ENCODE measurements around the gene MIX23. TPM values are rescaled to one million over a fixed set of nuclear protein-coding genes. Genes with fewer than 3 reads are reported as not detected.
"Not testable (repeated sequence)": the region's sequence is repeated elsewhere in the genome, so short reads cannot be mapped to it uniquely, and the experiment has no call there.

MIX23 gene
- total RNA-seq, 5 donors from 2014 or later (not counting 1 experiment from before 2014, with no cell fraction given): 15.7 to 27.3 (median 23.5) TPM

- Mint-ChIP-seq H3K4me3 (peak within 1 kb of the TSS; percentile 91 to 92 (median 92)), H3K4me1 (peaks cover 45 to 55% (median 53%) of the 10 kb centered on the region in 3 donors), H3K9me3 (no peaks in the 10 kb centered on the region), H3K27ac (peak within 1 kb of the TSS; percentile 93 to 95), H3K36me3 (peaks cover 11% of the 10 kb centered on the region), H3K27me3 (no peaks in the 10 kb centered on the region)
- H3K4me3 ChIP-seq (ENCODE audit: control insufficient read depth in 1 of 2, extremely low read depth in 1 of 2, low read length in 1 of 2): peak within 1 kb of the TSS; percentile 90 to 94
- DNase-seq (peak; percentile 84 to 97 (median 91)), ATAC-seq (replicated peaks in 1 of 4) (peak; percentile 95 to 98 (median 98))
- 1% methylated on average over 34 of the region's 52 CpGs for WGBS (ENCODE audit: insufficient coverage)
- H3K27me3 ChIP-seq (replicated peaks in 1 of 2; ENCODE audit: control insufficient read depth in 2 of 2, extremely low read depth in 1 of 2, insufficient read depth in 2 of 2, low read length in 1 of 2): no peaks in the 10 kb centered on the region
- H3K36me3 ChIP-seq (ENCODE audit: control insufficient read depth in 2 of 2, extremely low read depth in 1 of 2, insufficient read depth in 1 of 2, low read length in 1 of 2): peaks cover 0 to 3% of the 10 kb centered on the region in 2 donors
- H3K9me3 ChIP-seq: no peaks in the 10 kb centered on the region
- ChIA-PET CTCF (interaction anchor here (0.6 to 4.6 kb wide), 25 partner anchors 8 to 951 kb away, joined by 3 to 59 read pairs (median 5); partner anchors contain the start of genes HCLS1 (in 1 of the 2), HSPBAP1 (in 1 of the 2), KPNA1 (in 1 of the 2) and POLQ (in 1 of the 2)), POLR2A (interaction anchor here (0.6 to 2.5 kb wide), 14 partner anchors 9 to 818 kb away, joined by 3 to 14 read pairs (median 4); partner anchors contain the start of genes WDR5B (in 2 of the 2), EAF2 (in 1 of the 2), HCLS1 (in 1 of the 2) and IQCB1 (in 1 of the 2))
- H3K27ac ChIP-seq (ENCODE audit: low read length): peak within 1 kb of the TSS; percentile 82
- H3K4me1 ChIP-seq (ENCODE audit: control insufficient read depth in 1 of 2, extremely low read depth in 1 of 2, insufficient read depth in 2 of 2, low read length in 2 of 2): peaks cover 15 to 18% of the 10 kb centered on the region in 2 experiments
Measured at GRCh38 chr3:122383771-122384697, 1.0 kb upstream of the MIX23 start, which contains the start of gene FAM162A. Gene FAM162A (plus strand): TSS chr3:122384182. CDS start chr3:122384266, 84 bp downstream.

- POLR2A ChIA-PET: no interaction called here
Measured at GRCh38 chr3:122377975-122378374, 5.1 kb downstream of the MIX23 start.

DNA sequence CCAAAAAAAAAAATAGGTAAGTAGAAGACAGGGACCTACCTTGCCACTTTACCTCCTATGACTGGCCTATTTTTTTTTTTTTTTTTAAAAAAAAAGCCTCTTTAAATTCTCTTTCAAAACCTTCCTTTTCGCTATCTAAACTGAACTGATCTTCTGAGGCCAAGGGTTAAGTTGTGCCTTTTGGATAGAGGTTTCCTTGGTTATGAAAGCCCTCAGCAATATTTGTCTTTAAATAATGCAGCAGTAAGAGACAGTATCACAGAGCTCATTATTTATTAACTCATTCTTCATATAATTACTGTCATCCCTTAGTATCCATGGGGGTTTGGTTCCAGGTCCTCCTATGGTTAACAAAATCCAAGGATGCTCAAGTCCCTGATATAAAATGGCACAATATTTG, 9.0 kb downstream of the MIX23 start:
- ChIA-PET POLR2A (no interaction called here), CTCF (interaction anchor here in 1 of 2 donors (0.7 kb wide), 2 partner anchors 733 to 954 kb away, joined by 3 read pairs; no protein-coding TSS in a partner anchor)
- no CpG with 5 or more reads among the region's 1 CpG for WGBS (ENCODE audit: insufficient coverage)
- no peak overlapping the region for H3K4me3 ChIP-seq (ENCODE audit: control insufficient read depth in 1 of 2, extremely low read depth in 1 of 2, low read length in 1 of 2)
- Mint-ChIP-seq H3K4me1 (peaks cover 0 to 7% (median 6%) of the 10 kb centered on the region in 3 donors), H3K27me3 (no peaks in the 10 kb centered on the region), H3K36me3 (peaks cover 29% of the 10 kb centered on the region), H3K9me3 (no peaks in the 10 kb centered on the region), H3K4me3 (no peak overlapping the region), H3K27ac (no peak overlapping the region)
- H3K9me3 ChIP-seq: no peaks in the 10 kb centered on the region
- no peak for DNase-seq
- peaks cover 0 to 8% of the 10 kb centered on the region in 2 donors for H3K36me3 ChIP-seq (ENCODE audit: control insufficient read depth in 2 of 2, extremely low read depth in 1 of 2, insufficient read depth in 1 of 2, low read length in 1 of 2)
- no peak overlapping the region for H3K27ac ChIP-seq (ENCODE audit: low read length)
- no peak for ATAC-seq (replicated peaks in 1 of 4)
- H3K27me3 ChIP-seq (replicated peaks in 1 of 2; ENCODE audit: control insufficient read depth in 2 of 2, extremely low read depth in 1 of 2, insufficient read depth in 2 of 2, low read length in 1 of 2): no peaks in the 10 kb centered on the region
- H3K4me1 ChIP-seq (ENCODE audit: control insufficient read depth in 1 of 2, extremely low read depth in 1 of 2, insufficient read depth in 2 of 2, low read length in 2 of 2): no peaks in the 10 kb centered on the region

More at GRCh38 chr3:122377975-122378374, 5.1 kb downstream of the MIX23 start:
- ATAC-seq (replicated peaks in 1 of 4) (no peak), DNase-seq (no peak)
- no peak overlapping the region for H3K4me3 Mint-ChIP-seq
- no peak overlapping the region for H3K27ac ChIP-seq (ENCODE audit: low read length)
- H3K4me1 Mint-ChIP-seq: peaks cover 13 to 20% (median 14%) of the 10 kb centered on the region in 3 donors
- H3K36me3 Mint-ChIP-seq: peaks cover 20% of the 10 kb centered on the region
- no peak overlapping the region for H3K4me3 ChIP-seq (ENCODE audit: control insufficient read depth in 1 of 2, extremely low read depth in 1 of 2, low read length in 1 of 2)
- peaks cover 4 to 6% of the 10 kb centered on the region in 2 experiments for H3K4me1 ChIP-seq (ENCODE audit: control insufficient read depth in 1 of 2, extremely low read depth in 1 of 2, insufficient read depth in 2 of 2, low read length in 2 of 2)
- H3K9me3 ChIP-seq: no peaks in the 10 kb centered on the region
- no peaks in the 10 kb centered on the region for H3K9me3 Mint-ChIP-seq
- peaks cover 0 to 5% of the 10 kb centered on the region in 2 donors for H3K36me3 ChIP-seq (ENCODE audit: control insufficient read depth in 2 of 2, extremely low read depth in 1 of 2, insufficient read depth in 1 of 2, low read length in 1 of 2)
- no peaks in the 10 kb centered on the region for H3K27me3 Mint-ChIP-seq
- H3K27me3 ChIP-seq (replicated peaks in 1 of 2; ENCODE audit: control insufficient read depth in 2 of 2, extremely low read depth in 1 of 2, insufficient read depth in 2 of 2, low read length in 1 of 2): no peaks in the 10 kb centered on the region
- H3K27ac Mint-ChIP-seq: no peak overlapping the region
- 50% methylated on average over 3 of the region's 4 CpGs for WGBS (ENCODE audit: insufficient coverage)
- CTCF ChIA-PET: no interaction called here

GRCh38 chr3:122366379-122366749, 16.7 kb downstream of the MIX23 start:
- CTCF ChIA-PET: no interaction called here
- Histone ChIP-seq H3K27ac (ENCODE audit: low read length) (no peak overlapping the region), H3K4me1 (ENCODE audit: control insufficient read depth in 1 of 2, extremely low read depth in 1 of 2, insufficient read depth in 2 of 2, low read length in 2 of 2) (no peaks in the 10 kb centered on the region), H3K36me3 (ENCODE audit: control insufficient read depth in 2 of 2, extremely low read depth in 1 of 2, insufficient read depth in 1 of 2, low read length in 1 of 2) (peaks cover 0 to 51% of the 10 kb centered on the region in 2 donors), H3K27me3 (replicated peaks in 1 of 2; ENCODE audit: control insufficient read depth in 2 of 2, extremely low read depth in 1 of 2, insufficient read depth in 2 of 2, low read length in 1 of 2) (no peaks in the 10 kb centered on the region), H3K9me3 (no peaks in the 10 kb centered on the region), H3K4me3 (ENCODE audit: control insufficient read depth in 1 of 2, extremely low read depth in 1 of 2, low read length in 1 of 2) (no peak overlapping the region)
- DNase-seq (no peak), ATAC-seq (replicated peaks in 1 of 4) (no peak)
- H3K27me3 Mint-ChIP-seq: no peaks in the 10 kb centered on the region
- POLR2A ChIA-PET: interaction anchor here in 1 of 2 donors (0.6 kb wide), 1 partner anchor 38 kb away, joined by 3 read pairs; no protein-coding TSS in a partner anchor
- peaks cover 35% of the 10 kb centered on the region for H3K36me3 Mint-ChIP-seq
- no CpG with 5 or more reads among the region's 5 CpGs for WGBS (ENCODE audit: insufficient coverage)
- H3K4me3 Mint-ChIP-seq: no peak overlapping the region
- no peaks in the 10 kb centered on the region for H3K9me3 Mint-ChIP-seq
- no peak overlapping the region for H3K27ac Mint-ChIP-seq
- no peaks in the 10 kb centered on the region for H3K4me1 Mint-ChIP-seq

DNA sequence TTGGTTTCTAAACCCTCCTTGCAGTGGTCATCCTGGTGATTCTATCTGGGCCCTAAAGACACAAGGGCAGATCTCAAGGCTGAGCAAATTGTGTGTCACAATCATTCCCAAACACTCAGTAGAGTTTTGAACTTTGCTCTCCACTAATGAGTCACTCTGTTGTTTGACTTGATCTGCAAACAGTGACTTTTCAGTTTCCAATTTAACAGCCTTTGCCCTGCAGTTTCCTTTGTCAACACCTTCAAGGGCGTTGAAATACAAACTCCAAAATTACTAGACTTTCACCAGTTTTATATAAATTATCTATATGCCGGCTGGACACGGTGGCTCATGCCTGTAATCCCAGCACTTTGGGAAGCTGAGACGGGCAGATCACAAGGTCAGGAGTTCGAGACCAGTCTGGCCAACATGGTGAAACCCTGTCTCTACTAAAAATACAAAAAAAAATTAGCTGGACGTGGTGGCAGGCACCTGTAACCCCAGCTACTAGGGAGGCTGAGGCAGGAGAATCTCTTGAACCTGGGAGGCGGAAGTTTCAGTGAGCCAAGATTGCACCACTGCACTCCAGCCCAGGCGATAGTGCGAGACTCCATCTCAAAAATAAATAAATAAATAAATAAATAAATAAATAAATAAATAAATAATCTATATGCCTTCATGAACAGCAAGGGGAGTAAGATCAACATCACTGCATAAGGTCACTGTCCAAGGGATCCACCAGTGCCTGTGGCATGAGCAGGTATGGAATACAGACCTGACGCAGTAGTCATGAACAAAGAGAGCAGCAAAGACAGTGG, 17.3 kb downstream of the MIX23 start:
- ATAC-seq (replicated peaks in 1 of 4); H3K27ac ChIP-seq (ENCODE audit: low read length); CTCF ChIA-PET; H3K27ac Mint-ChIP-seq; H3K4me1 Mint-ChIP-seq; H3K4me3 Mint-ChIP-seq; H3K4me1 ChIP-seq (ENCODE audit: control insufficient read depth in 1 of 2, extremely low read depth in 1 of 2, insufficient read depth in 2 of 2, low read length in 2 of 2); H3K4me3 ChIP-seq (ENCODE audit: control insufficient read depth in 1 of 2, extremely low read depth in 1 of 2, low read length in 1 of 2); H3K27me3 ChIP-seq (replicated peaks in 1 of 2; ENCODE audit: control insufficient read depth in 2 of 2, extremely low read depth in 1 of 2, insufficient read depth in 2 of 2, low read length in 1 of 2); H3K9me3 Mint-ChIP-seq; H3K9me3 ChIP-seq; H3K27me3 Mint-ChIP-seq; DNase-seq: not testable (repeated sequence)
- POLR2A ChIA-PET: interaction anchor here (0.5 to 0.6 kb wide), 2 partner anchors 48 to 88 kb away, joined by 3 read pairs; no protein-coding TSS in a partner anchor
- peaks cover 32% of the 10 kb centered on the region for H3K36me3 Mint-ChIP-seq
- peaks cover 0 to 52% of the 10 kb centered on the region in 2 donors for H3K36me3 ChIP-seq (ENCODE audit: control insufficient read depth in 2 of 2, extremely low read depth in 1 of 2, insufficient read depth in 1 of 2, low read length in 1 of 2)
- 36% methylated on average over 2 of the region's 10 CpGs for WGBS (ENCODE audit: insufficient coverage)

DNA sequence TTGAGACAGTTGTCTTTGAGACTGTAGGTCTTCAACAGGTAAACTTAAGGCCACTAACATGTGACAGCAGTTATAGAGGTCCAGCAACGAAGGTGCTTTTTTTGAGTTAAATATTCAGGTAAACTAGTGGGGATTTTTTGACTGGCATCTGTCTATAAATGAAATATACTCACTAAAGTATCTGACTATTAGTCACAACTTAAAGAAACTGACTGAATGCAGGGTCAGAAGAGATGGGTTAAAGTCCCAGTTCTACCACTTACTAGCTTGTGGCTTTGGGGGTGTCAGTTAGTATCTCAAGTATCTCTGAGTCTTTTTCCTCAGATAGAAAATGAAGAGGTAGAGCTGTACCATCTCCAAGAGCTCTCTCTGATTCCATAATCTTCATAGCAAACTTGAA, 18.0 kb downstream of the MIX23 start:
- H3K27ac Mint-ChIP-seq: no peak overlapping the region
- CTCF ChIA-PET: interaction anchor here in 1 of 2 donors (0.6 kb wide), 1 partner anchor 275 kb away, joined by 3 read pairs; no protein-coding TSS in a partner anchor
- ATAC-seq (replicated peaks in 1 of 4): no peak

More for the DNA sequence above, 18.0 kb downstream of the MIX23 start:
- Histone ChIP-seq H3K4me3 (ENCODE audit: control insufficient read depth in 1 of 2, extremely low read depth in 1 of 2, low read length in 1 of 2) (no peak overlapping the region), H3K36me3 (ENCODE audit: control insufficient read depth in 2 of 2, extremely low read depth in 1 of 2, insufficient read depth in 1 of 2, low read length in 1 of 2) (peaks cover 0 to 52% of the 10 kb centered on the region in 2 donors), H3K27me3 (replicated peaks in 1 of 2; ENCODE audit: control insufficient read depth in 2 of 2, extremely low read depth in 1 of 2, insufficient read depth in 2 of 2, low read length in 1 of 2) (no peaks in the 10 kb centered on the region), H3K9me3 (no peaks in the 10 kb centered on the region), H3K27ac (ENCODE audit: low read length) (no peak overlapping the region), H3K4me1 (ENCODE audit: control insufficient read depth in 1 of 2, extremely low read depth in 1 of 2, insufficient read depth in 2 of 2, low read length in 2 of 2) (no peaks in the 10 kb centered on the region)
- peaks cover 35% of the 10 kb centered on the region for H3K36me3 Mint-ChIP-seq
- no peaks in the 10 kb centered on the region for H3K9me3 Mint-ChIP-seq
- no peaks in the 10 kb centered on the region for H3K27me3 Mint-ChIP-seq
- H3K4me1 Mint-ChIP-seq: no peaks in the 10 kb centered on the region
- no peak for DNase-seq
- WGBS (ENCODE audit: insufficient coverage): no CpG with 5 or more reads among the region's 1 CpG
- no peak overlapping the region for H3K4me3 Mint-ChIP-seq
- POLR2A ChIA-PET: interaction anchor here in 1 of 2 donors (0.6 kb wide), 1 partner anchor 48 kb away, joined by 3 read pairs; no protein-coding TSS in a partner anchor

All from T-cell (primary cell).